ENCODE measurements around the gene UCP2. TPM values are rescaled to one million over a fixed set of nuclear protein-coding genes. Genes with fewer than 3 reads are reported as not detected.
A peak's percentile ranks its signal among the peaks of the same experiment; 100 is the strongest.

UCP2 gene
- total RNA-seq, 1 experiment from 2014 or later = 54.0 TPM

DNA sequence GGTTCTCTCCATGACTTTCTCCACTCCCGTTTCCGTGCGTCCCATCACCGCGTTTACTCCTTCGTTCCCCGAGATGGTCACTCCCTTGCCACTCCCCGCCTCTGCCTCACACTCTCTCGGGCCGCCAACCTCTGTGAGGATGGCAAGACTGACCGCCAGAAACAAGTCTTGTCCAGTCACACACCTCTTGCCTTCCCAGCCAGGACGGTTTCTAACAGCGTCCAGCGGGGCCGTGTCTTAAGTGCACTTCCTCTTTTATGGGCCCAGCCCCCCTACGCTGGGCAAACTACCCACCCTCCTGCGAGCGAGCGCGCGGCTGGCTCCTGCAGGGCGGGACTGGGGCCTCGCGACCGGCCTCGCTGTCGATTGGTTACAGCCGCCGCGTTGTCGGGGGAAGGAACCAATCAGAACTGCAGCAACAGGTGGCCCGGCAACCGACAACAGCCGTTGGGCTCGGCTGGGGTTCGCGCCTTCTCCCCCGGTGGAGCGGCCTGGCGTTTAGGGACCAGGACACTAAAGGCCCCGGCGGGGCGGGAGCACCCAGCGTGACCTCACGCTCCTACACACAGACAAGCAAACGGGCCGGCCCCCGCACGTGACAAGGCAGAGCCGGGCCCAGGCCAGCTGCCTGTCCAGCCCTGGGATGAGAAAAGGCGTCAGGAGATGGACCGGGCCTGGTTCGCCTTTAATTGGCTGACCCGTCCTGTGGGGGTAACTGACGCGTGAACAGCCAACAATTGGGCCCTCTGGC, 522 bp upstream of the UCP2 start (continued):
- TF ChIP-seq, protein P1, sequence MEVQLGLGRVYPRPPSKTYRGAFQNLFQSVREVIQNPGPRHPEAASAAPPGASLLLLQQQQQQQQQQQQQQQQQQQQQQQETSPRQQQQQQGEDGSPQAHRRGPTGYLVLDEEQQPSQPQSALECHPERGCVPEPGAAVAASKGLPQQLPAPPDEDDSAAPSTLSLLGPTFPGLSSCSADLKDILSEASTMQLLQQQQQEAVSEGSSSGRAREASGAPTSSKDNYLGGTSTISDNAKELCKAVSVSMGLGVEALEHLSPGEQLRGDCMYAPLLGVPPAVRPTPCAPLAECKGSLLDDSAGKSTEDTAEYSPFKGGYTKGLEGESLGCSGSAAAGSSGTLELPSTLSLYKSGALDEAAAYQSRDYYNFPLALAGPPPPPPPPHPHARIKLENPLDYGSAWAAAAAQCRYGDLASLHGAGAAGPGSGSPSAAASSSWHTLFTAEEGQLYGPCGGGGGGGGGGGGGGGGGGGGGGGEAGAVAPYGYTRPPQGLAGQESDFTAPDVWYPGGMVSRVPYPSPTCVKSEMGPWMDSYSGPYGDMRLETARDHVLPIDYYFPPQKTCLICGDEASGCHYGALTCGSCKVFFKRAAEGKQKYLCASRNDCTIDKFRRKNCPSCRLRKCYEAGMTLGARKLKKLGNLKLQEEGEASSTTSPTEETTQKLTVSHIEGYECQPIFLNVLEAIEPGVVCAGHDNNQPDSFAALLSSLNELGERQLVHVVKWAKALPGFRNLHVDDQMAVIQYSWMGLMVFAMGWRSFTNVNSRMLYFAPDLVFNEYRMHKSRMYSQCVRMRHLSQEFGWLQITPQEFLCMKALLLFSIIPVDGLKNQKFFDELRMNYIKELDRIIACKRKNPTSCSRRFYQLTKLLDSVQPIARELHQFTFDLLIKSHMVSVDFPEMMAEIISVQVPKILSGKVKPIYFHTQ (CRISPR knock-in tag; IDR thresholded peaks at IDR 0.05) = no peak
- TF ChIP-seq NFATC4 (CRISPR knock-in tag; IDR thresholded peaks at IDR 0.05) = no peak
- TF ChIP-seq JUN (CRISPR knock-in tag; IDR thresholded peaks at IDR 0.05) = peak; percentile 49; the same call in 1 of the 2 replicates
- TF ChIP-seq, protein P2, sequence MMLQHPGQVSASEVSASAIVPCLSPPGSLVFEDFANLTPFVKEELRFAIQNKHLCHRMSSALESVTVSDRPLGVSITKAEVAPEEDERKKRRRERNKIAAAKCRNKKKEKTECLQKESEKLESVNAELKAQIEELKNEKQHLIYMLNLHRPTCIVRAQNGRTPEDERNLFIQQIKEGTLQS (CRISPR knock-in tag; conservative IDR thresholded peaks at IDR 0.05) = no peak
- TF ChIP-seq, protein P3, sequence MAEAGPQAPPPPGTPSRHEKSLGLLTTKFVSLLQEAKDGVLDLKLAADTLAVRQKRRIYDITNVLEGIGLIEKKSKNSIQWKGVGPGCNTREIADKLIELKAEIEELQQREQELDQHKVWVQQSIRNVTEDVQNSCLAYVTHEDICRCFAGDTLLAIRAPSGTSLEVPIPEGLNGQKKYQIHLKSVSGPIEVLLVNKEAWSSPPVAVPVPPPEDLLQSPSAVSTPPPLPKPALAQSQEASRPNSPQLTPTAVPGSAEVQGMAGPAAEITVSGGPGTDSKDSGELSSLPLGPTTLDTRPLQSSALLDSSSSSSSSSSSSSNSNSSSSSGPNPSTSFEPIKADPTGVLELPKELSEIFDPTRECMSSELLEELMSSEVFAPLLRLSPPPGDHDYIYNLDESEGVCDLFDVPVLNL (CRISPR knock-in tag; IDR thresholded peaks at IDR 0.05; ENCODE audit: borderline replicate concordance, low read depth) = peak; percentile 52; the same call in 1 of the 2 replicates
- TF ChIP-seq NR2C2 (CRISPR knock-in tag; IDR thresholded peaks at IDR 0.05) = 0 out of 2 replicates have a peak, but pooled peaks have one; percentile 9
- TF ChIP-seq, protein P4, sequence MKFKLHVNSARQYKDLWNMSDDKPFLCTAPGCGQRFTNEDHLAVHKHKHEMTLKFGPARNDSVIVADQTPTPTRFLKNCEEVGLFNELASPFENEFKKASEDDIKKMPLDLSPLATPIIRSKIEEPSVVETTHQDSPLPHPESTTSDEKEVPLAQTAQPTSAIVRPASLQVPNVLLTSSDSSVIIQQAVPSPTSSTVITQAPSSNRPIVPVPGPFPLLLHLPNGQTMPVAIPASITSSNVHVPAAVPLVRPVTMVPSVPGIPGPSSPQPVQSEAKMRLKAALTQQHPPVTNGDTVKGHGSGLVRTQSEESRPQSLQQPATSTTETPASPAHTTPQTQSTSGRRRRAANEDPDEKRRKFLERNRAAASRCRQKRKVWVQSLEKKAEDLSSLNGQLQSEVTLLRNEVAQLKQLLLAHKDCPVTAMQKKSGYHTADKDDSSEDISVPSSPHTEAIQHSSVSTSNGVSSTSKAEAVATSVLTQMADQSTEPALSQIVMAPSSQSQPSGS (CRISPR knock-in tag; IDR thresholded peaks at IDR 0.05; ENCODE audit: borderline replicate concordance, low read depth) = peak; percentile 41; the same call in 1 of the 2 replicates
- TF ChIP-seq, protein P5, sequence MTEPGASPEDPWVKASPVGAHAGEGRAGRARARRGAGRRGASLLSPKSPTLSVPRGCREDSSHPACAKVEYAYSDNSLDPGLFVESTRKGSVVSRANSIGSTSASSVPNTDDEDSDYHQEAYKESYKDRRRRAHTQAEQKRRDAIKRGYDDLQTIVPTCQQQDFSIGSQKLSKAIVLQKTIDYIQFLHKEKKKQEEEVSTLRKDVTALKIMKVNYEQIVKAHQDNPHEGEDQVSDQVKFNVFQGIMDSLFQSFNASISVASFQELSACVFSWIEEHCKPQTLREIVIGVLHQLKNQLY (CRISPR knock-in tag; IDR thresholded peaks at IDR 0.05) = no peak
- TF ChIP-seq, protein P6, sequence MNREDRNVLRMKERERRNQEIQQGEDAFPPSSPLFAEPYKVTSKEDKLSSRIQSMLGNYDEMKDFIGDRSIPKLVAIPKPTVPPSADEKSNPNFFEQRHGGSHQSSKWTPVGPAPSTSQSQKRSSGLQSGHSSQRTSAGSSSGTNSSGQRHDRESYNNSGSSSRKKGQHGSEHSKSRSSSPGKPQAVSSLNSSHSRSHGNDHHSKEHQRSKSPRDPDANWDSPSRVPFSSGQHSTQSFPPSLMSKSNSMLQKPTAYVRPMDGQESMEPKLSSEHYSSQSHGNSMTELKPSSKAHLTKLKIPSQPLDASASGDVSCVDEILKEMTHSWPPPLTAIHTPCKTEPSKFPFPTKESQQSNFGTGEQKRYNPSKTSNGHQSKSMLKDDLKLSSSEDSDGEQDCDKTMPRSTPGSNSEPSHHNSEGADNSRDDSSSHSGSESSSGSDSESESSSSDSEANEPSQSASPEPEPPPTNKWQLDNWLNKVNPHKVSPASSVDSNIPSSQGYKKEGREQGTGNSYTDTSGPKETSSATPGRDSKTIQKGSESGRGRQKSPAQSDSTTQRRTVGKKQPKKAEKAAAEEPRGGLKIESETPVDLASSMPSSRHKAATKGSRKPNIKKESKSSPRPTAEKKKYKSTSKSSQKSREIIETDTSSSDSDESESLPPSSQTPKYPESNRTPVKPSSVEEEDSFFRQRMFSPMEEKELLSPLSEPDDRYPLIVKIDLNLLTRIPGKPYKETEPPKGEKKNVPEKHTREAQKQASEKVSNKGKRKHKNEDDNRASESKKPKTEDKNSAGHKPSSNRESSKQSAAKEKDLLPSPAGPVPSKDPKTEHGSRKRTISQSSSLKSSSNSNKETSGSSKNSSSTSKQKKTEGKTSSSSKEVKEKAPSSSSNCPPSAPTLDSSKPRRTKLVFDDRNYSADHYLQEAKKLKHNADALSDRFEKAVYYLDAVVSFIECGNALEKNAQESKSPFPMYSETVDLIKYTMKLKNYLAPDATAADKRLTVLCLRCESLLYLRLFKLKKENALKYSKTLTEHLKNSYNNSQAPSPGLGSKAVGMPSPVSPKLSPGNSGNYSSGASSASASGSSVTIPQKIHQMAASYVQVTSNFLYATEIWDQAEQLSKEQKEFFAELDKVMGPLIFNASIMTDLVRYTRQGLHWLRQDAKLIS (CRISPR knock-in tag; IDR thresholded peaks at IDR 0.05; ENCODE audit: borderline replicate concordance) = no peak
- TF ChIP-seq, protein P7, sequence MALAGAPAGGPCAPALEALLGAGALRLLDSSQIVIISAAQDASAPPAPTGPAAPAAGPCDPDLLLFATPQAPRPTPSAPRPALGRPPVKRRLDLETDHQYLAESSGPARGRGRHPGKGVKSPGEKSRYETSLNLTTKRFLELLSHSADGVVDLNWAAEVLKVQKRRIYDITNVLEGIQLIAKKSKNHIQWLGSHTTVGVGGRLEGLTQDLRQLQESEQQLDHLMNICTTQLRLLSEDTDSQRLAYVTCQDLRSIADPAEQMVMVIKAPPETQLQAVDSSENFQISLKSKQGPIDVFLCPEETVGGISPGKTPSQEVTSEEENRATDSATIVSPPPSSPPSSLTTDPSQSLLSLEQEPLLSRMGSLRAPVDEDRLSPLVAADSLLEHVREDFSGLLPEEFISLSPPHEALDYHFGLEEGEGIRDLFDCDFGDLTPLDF (CRISPR knock-in tag; IDR thresholded peaks at IDR 0.05) = no peak
- TF ChIP-seq ATF1 (CRISPR knock-in tag; IDR thresholded peaks at IDR 0.05) = 0 out of 2 replicates have a peak, but pooled peaks have one; percentile 56
- no peak for TF ChIP-seq ZNF671 (CRISPR knock-in tag; IDR thresholded peaks at IDR 0.05)
- no peak for TF ChIP-seq NR3C1 (CRISPR knock-in tag; conservative IDR thresholded peaks at IDR 0.05; ENCODE audit: low read depth)
- TF ChIP-seq ESRRA (CRISPR knock-in tag; IDR thresholded peaks at IDR 0.05; ENCODE audit: borderline replicate concordance) = peak; percentile 80; the same call in 1 of the 2 replicates
- TF ChIP-seq ZNF423 (CRISPR knock-in tag; IDR thresholded peaks at IDR 0.05) = peak; percentile 79
- TF ChIP-seq, protein P8, sequence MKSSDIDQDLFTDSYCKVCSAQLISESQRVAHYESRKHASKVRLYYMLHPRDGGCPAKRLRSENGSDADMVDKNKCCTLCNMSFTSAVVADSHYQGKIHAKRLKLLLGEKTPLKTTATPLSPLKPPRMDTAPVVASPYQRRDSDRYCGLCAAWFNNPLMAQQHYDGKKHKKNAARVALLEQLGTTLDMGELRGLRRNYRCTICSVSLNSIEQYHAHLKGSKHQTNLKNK (CRISPR knock-in tag; IDR thresholded peaks at IDR 0.05) = no peak
- TF ChIP-seq ZBTB21 (CRISPR knock-in tag; IDR thresholded peaks at IDR 0.05; ENCODE audit: borderline replicate concordance) = no peak
- no peak for TF ChIP-seq JAZF1 (CRISPR knock-in tag; IDR thresholded peaks at IDR 0.05)
- TF ChIP-seq, protein P9, sequence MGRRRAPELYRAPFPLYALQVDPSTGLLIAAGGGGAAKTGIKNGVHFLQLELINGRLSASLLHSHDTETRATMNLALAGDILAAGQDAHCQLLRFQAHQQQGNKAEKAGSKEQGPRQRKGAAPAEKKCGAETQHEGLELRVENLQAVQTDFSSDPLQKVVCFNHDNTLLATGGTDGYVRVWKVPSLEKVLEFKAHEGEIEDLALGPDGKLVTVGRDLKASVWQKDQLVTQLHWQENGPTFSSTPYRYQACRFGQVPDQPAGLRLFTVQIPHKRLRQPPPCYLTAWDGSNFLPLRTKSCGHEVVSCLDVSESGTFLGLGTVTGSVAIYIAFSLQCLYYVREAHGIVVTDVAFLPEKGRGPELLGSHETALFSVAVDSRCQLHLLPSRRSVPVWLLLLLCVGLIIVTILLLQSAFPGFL (CRISPR knock-in tag; IDR thresholded peaks at IDR 0.05; ENCODE audit: borderline replicate concordance) = no peak
- TF ChIP-seq ZNF219 (CRISPR knock-in tag; IDR thresholded peaks at IDR 0.05; ENCODE audit: borderline replicate concordance) = no peak
- TF ChIP-seq, protein P10, sequence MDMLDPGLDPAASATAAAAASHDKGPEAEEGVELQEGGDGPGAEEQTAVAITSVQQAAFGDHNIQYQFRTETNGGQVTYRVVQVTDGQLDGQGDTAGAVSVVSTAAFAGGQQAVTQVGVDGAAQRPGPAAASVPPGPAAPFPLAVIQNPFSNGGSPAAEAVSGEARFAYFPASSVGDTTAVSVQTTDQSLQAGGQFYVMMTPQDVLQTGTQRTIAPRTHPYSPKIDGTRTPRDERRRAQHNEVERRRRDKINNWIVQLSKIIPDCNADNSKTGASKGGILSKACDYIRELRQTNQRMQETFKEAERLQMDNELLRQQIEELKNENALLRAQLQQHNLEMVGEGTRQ (CRISPR knock-in tag; IDR thresholded peaks at IDR 0.05) = peak; percentile 83
- peak; percentile 70; the same call in 1 of the 2 replicates for TF ChIP-seq SP1 (CRISPR knock-in tag; conservative IDR thresholded peaks at IDR 0.05)
- TF ChIP-seq RORB (CRISPR knock-in tag; IDR thresholded peaks at IDR 0.05) = no peak

Data from WTC11 (cell line).